Sigmoid colon (tissue), 3 donors: ENCODE data around the gene ARHGAP6.

Experiments used
- CTCF ChIP-seq, 4 experiments: fragments of 450-650 bp in 3 of 4; fragments of 200-600 bp in 1 of 4; IDR thresholded peaks; one replicate each; pipeline ENCODE4 v1.5.1; 2016 to 2019; ENCODE audit warnings: antibody characterized with exemption in 4 of 4, mild to moderate bottlenecking in 3 of 4, moderate library complexity in 2 of 4
- POLR2A ChIP-seq, 2 donors: fragments of 450-650 bp; IDR thresholded peaks; one replicate each; pipeline ENCODE4 v1.6.1; 2016; ENCODE audit warnings: antibody characterized with exemption in 2 of 2, mild to moderate bottlenecking in 2 of 2, moderate library complexity in 2 of 2

GRCh38 chrX:11704725-11705495 is 39.2 kb upstream of the ARHGAP6 start:
- TF ChIP-seq CTCF (IDR thresholded peaks at IDR 0.05) (no peak), POLR2A (IDR thresholded peaks at IDR 0.05) (no peak)
